Liver (tissue), 3 donors: ENCODE data around the gene IL24.

ENCODE experiments used
- ATF3 ChIP-seq: IDR thresholded peaks from 2 replicates; pipeline ENCODE4 v1.6.1; 2016; ENCODE audit warnings: antibody characterized with exemption
- CTCF ChIP-seq: fragments of 150-350 bp; IDR thresholded peaks from 2 replicates; pipeline ENCODE4 v1.5.1; 2017; ENCODE audit warnings: improper control_type of control experiment, low read depth, low read length; ENCODE audit not compliant: missing input control
- EGR1 ChIP-seq, 2 donors: IDR thresholded peaks; 2 replicates each; pipeline ENCODE4 v1.6.1; 2016 to 2018; ENCODE audit warnings: antibody characterized with exemption in 2 of 2, low read depth in 2 of 2
- FOXA1 ChIP-seq: IDR thresholded peaks from 2 replicates; pipeline ENCODE4 v1.6.1; 2016; ENCODE audit warnings: antibody characterized with exemption
- GABPA ChIP-seq, 2 donors: IDR thresholded peaks in 1 of 2; conservative IDR thresholded peaks in 1 of 2; 2 replicates each; pipeline ENCODE4 v1.6.1; 2016; ENCODE audit warnings: antibody characterized with exemption in 2 of 2, mild to moderate bottlenecking in 1 of 2, moderate library complexity in 1 of 2
- JUND ChIP-seq, 2 donors: IDR thresholded peaks; 2 replicates each; pipeline ENCODE4 v1.6.1; 2016; ENCODE audit warnings: antibody characterized with exemption in 2 of 2
- MAX ChIP-seq: IDR thresholded peaks from 2 replicates; pipeline ENCODE4 v1.6.1; 2016; ENCODE audit warnings: antibody characterized with exemption
- RAD21 ChIP-seq, 2 donors: IDR thresholded peaks; 2 replicates each; pipeline ENCODE4 v1.6.1; 2016; ENCODE audit warnings: antibody characterized with exemption in 2 of 2, mild to moderate bottlenecking in 2 of 2
- REST ChIP-seq: IDR thresholded peaks from 2 replicates; pipeline ENCODE4 v1.6.1; 2016; ENCODE audit warnings: antibody characterized with exemption, mild to moderate bottlenecking
- RXRA ChIP-seq, 2 donors: IDR thresholded peaks; 2 replicates each; pipeline ENCODE4 v1.6.1; 2017 to 2018; ENCODE audit warnings: antibody characterized with exemption in 2 of 2, mild to moderate bottlenecking in 1 of 2
- TAF1 ChIP-seq: conservative IDR thresholded peaks from 2 replicates; pipeline ENCODE4 v1.6.1; 2016; ENCODE audit warnings: antibody characterized with exemption, mild to moderate bottlenecking
- YY1 ChIP-seq: IDR thresholded peaks from 2 replicates; pipeline ENCODE4 v1.6.1; 2016; ENCODE audit warnings: antibody characterized with exemption, mild to moderate bottlenecking
- donor health status: healthy.
- donor health status: healthy.

GRCh38 chr1:206911064-206911663 lies 13.9 kb downstream of the IL24 start:
- no peak for TF ChIP-seq REST
- no peak for TF ChIP-seq GABPA (IDR thresholded peaks at IDR 0.05 in 1 of 2, conservative IDR thresholded peaks at IDR 0.05 in 1 of 2)
- no peak for TF ChIP-seq MAX
- peak; percentile 87 for TF ChIP-seq CTCF
- no peak for TF ChIP-seq RXRA (IDR thresholded peaks at IDR 0.05)
- TF ChIP-seq RAD21 (IDR thresholded peaks at IDR 0.05) = peak; percentile 78
- TF ChIP-seq TAF1 = no peak
- TF ChIP-seq YY1 = no peak
- no peak for TF ChIP-seq ATF3
- TF ChIP-seq JUND (IDR thresholded peaks at IDR 0.05) = no peak
- no peak for TF ChIP-seq FOXA1
- no peak for TF ChIP-seq EGR1 (IDR thresholded peaks at IDR 0.05; ENCODE audit: low read depth in 2 of 2)
